Right lobe of liver (tissue), 6 donors: ENCODE data around the gene ANKRD60. TPM values are rescaled to one million over a fixed set of nuclear protein-coding genes. Genes with fewer than 3 reads are reported as not detected.
A peak's percentile ranks its signal among the peaks of the same experiment; 100 is the strongest.

Experiments
- ATAC-seq, 4 donors: fragments of 200-7000 bp; cut with Tn5 transposase; one replicate each; pipeline ENCODE4 v1.9.1; 2020; ENCODE audit warnings: mild to moderate bottlenecking in 4 of 4, moderate library complexity in 4 of 4
- DNase-seq, 3 donors: peaks; one replicate each; pipeline ENCODE4 v3.0.0-alpha.2; 2020
- H3K27ac ChIP-seq, 3 donors: fragments of 200-600 bp; one replicate each; pipeline ENCODE4 v1.8.0; 2022
- H3K27me3 ChIP-seq, 2 donors: fragments of 200-600 bp; one replicate each; pipeline ENCODE4 v1.8.0; 2022
- H3K36me3 ChIP-seq, 4 donors: fragments of 200-600 bp; sonication (generic) in 1 of 4; one replicate each; pipeline versions ENCODE4 v1.5.1 to v1.8.0; 2017 to 2022; ENCODE audit warnings: control low read depth in 1 of 4
- H3K4me1 ChIP-seq, 4 donors: fragments of 200-600 bp; sonication (generic) in 1 of 4; one replicate each; pipeline versions ENCODE4 v1.5.1 to v1.8.0; 2017 to 2022; ENCODE audit warnings: control low read depth in 1 of 4
- H3K4me3 ChIP-seq, 3 donors: fragments of 200-600 bp; one replicate each; pipeline ENCODE4 v1.8.0; 2022
- H3K9me3 ChIP-seq, 4 donors: fragments of 200-600 bp; sonication (generic) in 1 of 4; one replicate each; pipeline versions ENCODE4 v1.5.1 to v1.8.0; 2017 to 2022; ENCODE audit warnings: control low read depth in 1 of 4
- POLR2A ChIP-seq: fragments of 450-650 bp; IDR thresholded peaks from one replicate; pipeline ENCODE4 v1.6.1; 2017; ENCODE audit warnings: antibody characterized with exemption, mild to moderate bottlenecking
- WGBS: methylation state at CpG from one replicate; pipeline ENCODE4 v1.1.6; 2018; ENCODE audit warnings: low coverage, low lambda C conversion rate; ENCODE audit not compliant: insufficient coverage; ENCODE audit errors: missing lambda C conversion rate; 5-methylcytosine and 5-hydroxymethylcytosine counted together
- intact Hi-C, 2 donors: fragments of 100-400 bp; cut with DNase I; formaldehyde crosslinking; loops; one replicate each; pipeline versions ENCODE4 v1.11.2 to v1.14.1; 2022
- total RNA-seq, 6 experiments: library from RNA; depleted of rRNA in 2 of 6; stranded (reverse); fragments of >200 nt in 2 of 6; fragmentation: NEBNext Ultra II Directional in 3 of 6; extraction: Animal tissue kit (Norgen Biotek cat#: 25700) in 3 of 6; gene quantifications; one replicate each; pipeline versions ENCODE4 v1.1.0 to v1.2.4, GENCODE V29; 2016 to 2023
- TF ChIP-seq, protein P1 (sequence below), 4 donors: fragments of 200-600 bp in 3 of 4; fragments of 450-650 bp in 1 of 4; IDR thresholded peaks; one replicate each; pipeline versions ENCODE4 v1.5.1 to v1.8.0; 2016 to 2022; ENCODE audit warnings: antibody characterized with exemption in 4 of 4, mild to moderate bottlenecking in 2 of 4
- donor health status: DM: no; HTN: yes; CAD: no.
- donor health status: DM: no; HTN: no; CAD: no.
- donor health status: DM: no; HTN: no; CAD: no.
- donor health status: DM: no; HTN: yes; CAD: no.
- donor health status: DM: no; HTN: yes; CAD: no.

The ANKRD60 gene
- total RNA-seq, 6 experiments from 2014 or later = not detected

DNA sequence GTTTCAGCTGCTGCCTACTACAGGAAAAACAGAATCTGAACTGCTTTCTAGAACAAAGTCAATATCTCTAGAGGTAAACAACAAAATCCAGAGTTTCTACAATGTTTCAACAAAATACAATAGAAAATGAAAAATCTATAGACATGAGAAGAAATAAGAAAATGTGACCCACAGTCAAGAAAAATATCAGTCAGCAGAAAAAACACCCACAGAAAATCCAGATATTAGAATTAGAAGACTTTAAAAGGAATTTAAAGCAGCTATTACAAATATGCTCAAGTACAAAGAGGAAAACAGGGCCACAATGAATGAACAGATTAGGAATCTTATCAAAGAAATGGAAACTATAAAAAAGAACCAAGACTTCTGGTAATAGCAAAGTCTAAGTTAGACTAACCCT lies 26.4 kb upstream of the ANKRD60 start:
- intact Hi-C loops = no loop called here
- no peaks in the 10 kb centered on the region for H3K27me3 ChIP-seq
- H3K27ac ChIP-seq = no peak overlapping the region
- ATAC-seq (no peak), DNase-seq (no peak)
- no peak overlapping the region for H3K4me3 ChIP-seq
- H3K4me1 ChIP-seq = no peaks in the 10 kb centered on the region
- no peaks in the 10 kb centered on the region for H3K36me3 ChIP-seq
- no peaks in the 10 kb centered on the region for H3K9me3 ChIP-seq
- no peak for TF ChIP-seq POLR2A
- TF ChIP-seq, protein P1, sequence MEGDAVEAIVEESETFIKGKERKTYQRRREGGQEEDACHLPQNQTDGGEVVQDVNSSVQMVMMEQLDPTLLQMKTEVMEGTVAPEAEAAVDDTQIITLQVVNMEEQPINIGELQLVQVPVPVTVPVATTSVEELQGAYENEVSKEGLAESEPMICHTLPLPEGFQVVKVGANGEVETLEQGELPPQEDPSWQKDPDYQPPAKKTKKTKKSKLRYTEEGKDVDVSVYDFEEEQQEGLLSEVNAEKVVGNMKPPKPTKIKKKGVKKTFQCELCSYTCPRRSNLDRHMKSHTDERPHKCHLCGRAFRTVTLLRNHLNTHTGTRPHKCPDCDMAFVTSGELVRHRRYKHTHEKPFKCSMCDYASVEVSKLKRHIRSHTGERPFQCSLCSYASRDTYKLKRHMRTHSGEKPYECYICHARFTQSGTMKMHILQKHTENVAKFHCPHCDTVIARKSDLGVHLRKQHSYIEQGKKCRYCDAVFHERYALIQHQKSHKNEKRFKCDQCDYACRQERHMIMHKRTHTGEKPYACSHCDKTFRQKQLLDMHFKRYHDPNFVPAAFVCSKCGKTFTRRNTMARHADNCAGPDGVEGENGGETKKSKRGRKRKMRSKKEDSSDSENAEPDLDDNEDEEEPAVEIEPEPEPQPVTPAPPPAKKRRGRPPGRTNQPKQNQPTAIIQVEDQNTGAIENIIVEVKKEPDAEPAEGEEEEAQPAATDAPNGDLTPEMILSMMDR (IDR thresholded peaks at IDR 0.05) = no peak

DNA sequence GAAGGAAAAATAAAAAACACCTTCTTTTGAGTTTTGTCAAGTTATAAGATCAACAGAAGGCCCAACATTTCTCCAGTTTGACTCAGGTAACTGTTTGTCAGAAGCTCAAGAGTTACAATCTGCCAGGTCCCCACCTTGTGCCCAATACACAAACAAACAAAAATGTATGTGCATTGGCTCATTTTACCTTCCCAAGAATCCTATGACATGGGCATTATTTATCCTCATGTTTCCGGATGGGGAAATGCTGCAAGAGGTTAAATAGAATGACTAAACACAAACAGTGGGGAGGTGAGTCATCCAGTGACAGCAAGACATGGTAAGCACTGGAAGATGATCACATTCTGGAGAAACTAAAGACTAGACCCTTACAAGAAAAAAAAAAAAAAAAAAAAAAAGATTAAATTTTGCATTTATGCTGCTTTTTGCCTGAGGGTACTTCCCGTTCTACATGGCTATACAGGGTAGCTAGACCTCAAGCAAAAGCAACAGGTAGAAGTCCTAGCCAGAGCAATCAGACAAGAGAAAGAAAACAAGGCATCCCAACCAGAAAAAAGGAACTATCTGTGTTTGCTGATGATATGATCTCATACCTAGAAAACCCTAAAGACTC lies 23.6 kb upstream of the ANKRD60 start:
- no peaks in the 10 kb centered on the region for H3K27me3 ChIP-seq
- no peak overlapping the region for H3K4me3 ChIP-seq
- peaks cover 0 to 2% (median 0%) of the 10 kb centered on the region in 4 donors for H3K36me3 ChIP-seq
- DNase-seq = no peak
- no peak overlapping the region for H3K27ac ChIP-seq
- peak in 1 of 4 donors; percentile 88 for ATAC-seq
- no peaks in the 10 kb centered on the region for H3K4me1 ChIP-seq
- H3K9me3 ChIP-seq = no peaks in the 10 kb centered on the region
- no peak for TF ChIP-seq POLR2A
- TF ChIP-seq, protein P1 (IDR thresholded peaks at IDR 0.05) = no peak
- WGBS = 46% methylated on average over 2 of the region's 2 CpGs
- intact Hi-C loops = no loop called here

DNA sequence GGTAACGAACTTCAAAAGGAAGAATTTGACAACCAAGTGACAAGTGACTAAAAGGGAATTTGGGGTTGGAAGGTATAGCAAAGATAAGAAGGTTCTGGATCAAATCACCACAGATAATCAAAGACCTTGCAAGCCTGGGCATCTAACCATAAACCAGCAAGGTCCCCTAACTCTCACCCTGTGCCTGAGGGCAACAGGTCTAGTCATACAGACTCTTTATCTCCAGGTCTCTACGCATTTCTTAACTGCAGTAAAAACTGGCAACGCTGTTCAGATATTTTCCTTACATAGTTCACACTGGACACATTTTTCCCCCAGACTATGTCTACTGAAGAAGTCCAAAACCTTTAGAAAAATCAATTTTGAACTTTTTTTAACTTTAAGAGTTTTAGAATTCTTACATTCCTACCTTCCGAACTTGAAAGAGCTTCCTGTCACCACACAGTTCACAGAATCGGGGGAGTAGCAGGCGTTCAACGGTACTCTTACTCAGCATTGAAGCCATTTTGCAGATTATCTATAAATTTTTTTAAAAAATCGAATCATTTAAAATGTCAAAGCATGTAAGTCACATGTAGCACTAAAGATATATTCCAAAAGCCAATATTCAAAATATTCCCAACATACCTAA lies 23.0 kb upstream of the ANKRD60 start:
- no peak for DNase-seq
- Histone ChIP-seq H3K27me3 (no peaks in the 10 kb centered on the region), H3K4me1 (no peaks in the 10 kb centered on the region), H3K36me3 (peaks cover 0 to 7% (median 0%) of the 10 kb centered on the region in 4 donors), H3K4me3 (no peak overlapping the region), H3K27ac (no peak overlapping the region), H3K9me3 (no peaks in the 10 kb centered on the region)
- TF ChIP-seq POLR2A = no peak
- TF ChIP-seq, protein P1 (IDR thresholded peaks at IDR 0.05) = no peak
- WGBS = 87% methylated on average over 8 of the region's 8 CpGs
- ATAC-seq = no peak
- intact Hi-C loops = no loop called here

DNA sequence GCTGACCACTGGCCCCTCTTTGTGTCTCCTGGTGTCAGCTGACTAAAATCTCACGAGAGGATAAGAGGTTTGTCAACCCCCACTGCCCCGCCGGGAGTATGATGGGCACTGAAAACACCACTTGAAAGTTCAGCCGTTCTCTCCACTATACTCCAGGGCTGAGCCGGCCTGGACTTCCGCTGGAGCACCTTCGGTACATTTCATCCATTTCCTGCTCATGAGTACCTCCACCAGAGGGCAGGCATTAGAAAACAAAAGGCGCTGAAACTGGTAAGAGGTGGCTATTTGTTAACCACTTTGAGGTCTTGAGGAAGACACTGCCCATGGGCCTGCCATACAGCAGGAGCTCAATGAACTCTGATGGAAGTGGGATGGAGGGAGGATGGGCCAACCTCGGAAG lies 17.9 kb upstream of the ANKRD60 start:
- H3K36me3 ChIP-seq = peaks cover 0 to 25% (median 2%) of the 10 kb centered on the region in 4 donors
- TF ChIP-seq, protein P1 (IDR thresholded peaks at IDR 0.05) = peak; percentile 13 to 27 (median 18)
- TF ChIP-seq POLR2A = no peak
- no peak for DNase-seq

More for the DNA sequence above, 17.9 kb upstream of the ANKRD60 start:
- intact Hi-C loops = loop anchor here in 1 of 2 donors (10.0 kb wide), 1 partner anchor 208 kb away; no protein-coding TSS in a partner anchor
- ATAC-seq = peak in 1 of 4 donors; percentile 40
- no peaks in the 10 kb centered on the region for H3K27me3 ChIP-seq
- no peaks in the 10 kb centered on the region for H3K4me1 ChIP-seq
- no peaks in the 10 kb centered on the region for H3K9me3 ChIP-seq
- H3K4me3 ChIP-seq = no peak overlapping the region
- H3K27ac ChIP-seq = no peak overlapping the region
- WGBS = 35% methylated on average over 2 of the region's 9 CpGs
